ENCODE measurements around the gene ZBTB17. TPM values are rescaled to one million over a fixed set of nuclear protein-coding genes. Genes with fewer than 3 reads are reported as not detected.

ZBTB17 gene
- total and polyA plus RNA-seq, 2 of the 4 experiments (the other 2 are of a cell fraction) = 26.3 to 58.2 TPM

GRCh38 chr1:15985611-15986297 lies 9.9 kb upstream of the ZBTB17 start:
- ChIA-PET POLR2A (ENCODE audit: unreplicated experiment) (no interaction called here), CTCF (no interaction called here)
- Histone ChIP-seq H3K27ac (ENCODE audit: insufficient read depth, low read length) (no peak overlapping the region), H3K4me2 (ENCODE audit: low read depth, low read length) (no peak overlapping the region), H4K5ac (ENCODE audit: low read depth, low read length) (no peak overlapping the region), H2BK120ac (ENCODE audit: low read depth, low read length) (no peak overlapping the region), H3K4me3 (ENCODE audit: insufficient read depth, low read depth, low read length) (no peak overlapping the region), H3K23ac (ENCODE audit: low read depth, low read length) (no peak overlapping the region), H2AK5ac (ENCODE audit: low read depth, low read length) (no peak overlapping the region), H3K9me1 (ENCODE audit: insufficient read depth, low read length) (no peaks in the 10 kb centered on the region), H2AK9ac (replicated peaks; ENCODE audit: low read depth, low read length, poor library complexity) (no peak overlapping the region), H2AFZ (replicated peaks; ENCODE audit: low read length, poor library complexity) (no peak overlapping the region), H3K27me3 (ENCODE audit: control insufficient read depth, insufficient read depth, low read length) (no peaks in the 10 kb centered on the region; the same call in 1 of the 2 replicates), H4K8ac (ENCODE audit: low read depth in 2 of 2, low read length in 2 of 2) (no peak overlapping the region), H3K79me1 (ENCODE audit: low read depth in 1 of 2, low read length in 2 of 2) (no peaks in the 10 kb centered on the region), H2BK20ac (ENCODE audit: low read depth, low read length) (no peak overlapping the region), H3K56ac (ENCODE audit: extremely low read depth, insufficient read depth, low read length) (no peak overlapping the region), H3K18ac (ENCODE audit: low read depth, low read length) (no peak overlapping the region), H2BK5ac (ENCODE audit: low read depth, low read length, poor library complexity, severe bottlenecking) (no peak overlapping the region), H4K20me1 (ENCODE audit: insufficient read depth, low read length) (no peaks in the 10 kb centered on the region), H3K4me1 (ENCODE audit: control insufficient read depth, insufficient read depth, low read length) (no peaks in the 10 kb centered on the region), H3K4ac (ENCODE audit: low read depth, low read length) (no peak overlapping the region), H3K9ac (ENCODE audit: low read depth, low read length) (no peak overlapping the region), H4K91ac (ENCODE audit: insufficient read depth, low read depth, low read length) (no peak overlapping the region), H3K36me3 (ENCODE audit: control insufficient read depth, insufficient read depth, low read length) (no peaks in the 10 kb centered on the region), H2BK15ac (ENCODE audit: low read depth, low read length) (no peak overlapping the region), H3K9me3 (ENCODE audit: control insufficient read depth, insufficient read depth, low read length) (no peaks in the 10 kb centered on the region), H3K14ac (replicated peaks; ENCODE audit: low read depth, low read length) (no peak overlapping the region)
- 89% methylated on average over 1 of the region's 5 CpGs; no CpG with 5 or more reads in 1 of the 2 experiments for WGBS, 2 experiments (ENCODE audit: extremely low coverage in 2 of 2, insufficient read length in 1 of 2)
- no peak for ATAC-seq (ENCODE audit: low read depth)
- TF ChIP-seq ELK1 (IDR thresholded peaks at IDR 0.05; ENCODE audit: borderline replicate concordance, low read depth, low read length) = no peak
- in situ Hi-C loops (cut with MboI; ENCODE audit: low sequenced_read_pairs) = no loop called here
- no peak for DNase-seq
- dilution Hi-C loops (cut with HindIII; ENCODE audit: low sequenced_read_pairs, unreplicated experiment) = no loop called here
- intact Hi-C loops (cut with micrococcal nuclease) = no loop called here
- BruUV-seq (replicated peaks) = no TSS peak
